Tibial artery (tissue), 4 donors: ENCODE data around the gene DKK3.

ENCODE experiments used
- DNase-seq, 2 donors: peaks; one replicate each; pipeline ENCODE4 v3.0.0-alpha.2; 2019
- H3K27ac ChIP-seq, 2 donors: fragments of 200-600 bp; sonication (generic) in 1 of 2; 1 replicate in 1 of 2; 2 replicates in 1 of 2; pipeline ENCODE4 v1.5.1; 2018 to 2019; ENCODE audit warnings: mild to moderate bottlenecking in 1 of 2
- H3K27me3 ChIP-seq, 2 donors: fragments of 200-600 bp; sonication (generic) in 1 of 2; one replicate each; pipeline versions ENCODE4 v1.5.1 to v1.6.0; 2016 to 2019
- H3K36me3 ChIP-seq, 3 donors: fragments of 200-600 bp; sonication (generic) in 2 of 3; one replicate each; pipeline ENCODE4 v1.5.1; 2016 to 2019; ENCODE audit warnings: mild to moderate bottlenecking in 2 of 3
- H3K4me1 ChIP-seq, 4 donors: fragments of 200-600 bp; sonication (generic) in 2 of 4; 1 replicate in 3 of 4; 2 replicates in 1 of 4; pipeline ENCODE4 v1.5.1; 2016 to 2019
- H3K4me3 ChIP-seq, 2 donors: fragments of 200-600 bp; sonication (generic) in 1 of 2; 1 replicate in 1 of 2; 2 replicates in 1 of 2; pipeline ENCODE4 v1.5.1; 2018 to 2019; ENCODE audit warnings: mild to moderate bottlenecking in 2 of 2
- H3K9me3 ChIP-seq, 3 donors: fragments of 200-600 bp; sonication (generic) in 1 of 3; one replicate each; pipeline ENCODE4 v1.5.1; 2016 to 2019
- intact Hi-C: fragments of 100-400 bp; cut with DNase I; formaldehyde crosslinking; loops from one replicate; pipeline ENCODE4 v1.15.0; 2023; ENCODE audit warnings: low total_unique reads
- TF ChIP-seq, protein P1 (sequence below), 2 experiments: fragments of 200-600 bp in 1 of 2; fragments of 450-650 bp in 1 of 2; IDR thresholded peaks; one replicate each; pipeline ENCODE4 v1.5.1; 2017 to 2019; ENCODE audit warnings: antibody characterized with exemption in 2 of 2, mild to moderate bottlenecking in 1 of 2, moderate library complexity in 1 of 2

DKK3 gene

GRCh38 chr11:11975201-11976092 lies 33.0 kb downstream of the DKK3 start:
- TF ChIP-seq, protein P1, sequence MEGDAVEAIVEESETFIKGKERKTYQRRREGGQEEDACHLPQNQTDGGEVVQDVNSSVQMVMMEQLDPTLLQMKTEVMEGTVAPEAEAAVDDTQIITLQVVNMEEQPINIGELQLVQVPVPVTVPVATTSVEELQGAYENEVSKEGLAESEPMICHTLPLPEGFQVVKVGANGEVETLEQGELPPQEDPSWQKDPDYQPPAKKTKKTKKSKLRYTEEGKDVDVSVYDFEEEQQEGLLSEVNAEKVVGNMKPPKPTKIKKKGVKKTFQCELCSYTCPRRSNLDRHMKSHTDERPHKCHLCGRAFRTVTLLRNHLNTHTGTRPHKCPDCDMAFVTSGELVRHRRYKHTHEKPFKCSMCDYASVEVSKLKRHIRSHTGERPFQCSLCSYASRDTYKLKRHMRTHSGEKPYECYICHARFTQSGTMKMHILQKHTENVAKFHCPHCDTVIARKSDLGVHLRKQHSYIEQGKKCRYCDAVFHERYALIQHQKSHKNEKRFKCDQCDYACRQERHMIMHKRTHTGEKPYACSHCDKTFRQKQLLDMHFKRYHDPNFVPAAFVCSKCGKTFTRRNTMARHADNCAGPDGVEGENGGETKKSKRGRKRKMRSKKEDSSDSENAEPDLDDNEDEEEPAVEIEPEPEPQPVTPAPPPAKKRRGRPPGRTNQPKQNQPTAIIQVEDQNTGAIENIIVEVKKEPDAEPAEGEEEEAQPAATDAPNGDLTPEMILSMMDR (IDR thresholded peaks at IDR 0.05) = no peak
- Histone ChIP-seq H3K4me3 (no peak overlapping the region), H3K27me3 (no peaks in the 10 kb centered on the region), H3K36me3 (no peaks in the 10 kb centered on the region), H3K9me3 (no peaks in the 10 kb centered on the region), H3K4me1 (peaks cover 18 to 93% (median 76%) of the 10 kb centered on the region in 4 donors), H3K27ac (peak overlapping the region; percentile 72 to 83)
- intact Hi-C loops = loop anchor here (5.0 kb wide), 1 partner anchor 37 kb away; no protein-coding TSS in a partner anchor
- peak in 1 of 2 donors; percentile 60 for DNase-seq

DNA sequence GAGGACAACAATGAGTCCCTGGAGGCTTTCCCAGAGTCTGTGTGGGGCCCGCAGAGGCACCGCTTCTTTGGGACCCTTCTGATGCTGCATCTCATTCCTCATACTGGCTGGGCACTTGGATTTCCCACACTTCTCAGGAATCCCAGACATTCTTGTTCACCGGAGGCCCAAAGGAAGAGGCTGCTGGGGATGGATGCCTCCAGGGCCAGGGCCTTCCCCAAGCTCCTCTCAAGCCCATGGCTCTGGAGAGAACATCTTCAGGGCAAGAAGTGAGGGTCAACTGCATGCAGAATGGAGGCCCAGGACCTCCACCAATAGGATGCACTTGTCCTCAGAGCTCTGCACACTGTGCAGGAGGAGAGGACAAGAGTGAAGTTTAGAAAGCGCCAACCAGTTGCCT lies 34.6 kb downstream of the DKK3 start:
- TF ChIP-seq, protein P1 (IDR thresholded peaks at IDR 0.05) = no peak
- Histone ChIP-seq H3K4me1 (peaks cover 11 to 88% (median 68%) of the 10 kb centered on the region in 4 donors), H3K27ac (peak overlapping the region; percentile 72 to 83), H3K36me3 (no peaks in the 10 kb centered on the region), H3K4me3 (no peak overlapping the region), H3K27me3 (no peaks in the 10 kb centered on the region), H3K9me3 (no peaks in the 10 kb centered on the region)
- no peak for DNase-seq
- intact Hi-C loops = no loop called here

GRCh38 chr11:11973361-11973800 lies 35.0 kb downstream of the DKK3 start:
- H3K27ac ChIP-seq = peak overlapping the region; percentile 72 to 83

GRCh38 chr11:11972730-11973341 lies 35.6 kb downstream of the DKK3 start:
- Histone ChIP-seq H3K27ac (peak overlapping the region; percentile 72 to 83), H3K27me3 (no peaks in the 10 kb centered on the region), H3K9me3 (no peaks in the 10 kb centered on the region), H3K4me1 (peaks cover 7 to 78% (median 60%) of the 10 kb centered on the region in 4 donors), H3K36me3 (peaks cover 0 to 7% (median 0%) of the 10 kb centered on the region in 3 donors), H3K4me3 (no peak overlapping the region)
- no peak for DNase-seq
- TF ChIP-seq, protein P1 (IDR thresholded peaks at IDR 0.05) = no peak
- intact Hi-C loops = no loop called here

More at GRCh38 chr11:11973361-11973800, 35.0 kb downstream of the DKK3 start:
- H3K9me3 ChIP-seq = no peaks in the 10 kb centered on the region
- DNase-seq = peak; percentile 87 to 93
- peaks cover 7 to 83% (median 64%) of the 10 kb centered on the region in 4 donors for H3K4me1 ChIP-seq
- TF ChIP-seq, protein P1 (IDR thresholded peaks at IDR 0.05) = no peak
- peaks cover 0 to 1% (median 0%) of the 10 kb centered on the region in 3 donors for H3K36me3 ChIP-seq
- H3K4me3 ChIP-seq = no peak overlapping the region
- H3K27me3 ChIP-seq = no peaks in the 10 kb centered on the region
- intact Hi-C loops = no loop called here

- peak overlapping the region; percentile 72 to 83 for H3K27ac ChIP-seq
- TF ChIP-seq, protein P1 (IDR thresholded peaks at IDR 0.05) = no peak
- no peak for DNase-seq
- intact Hi-C loops = no loop called here
- peaks cover 0 to 15% (median 0%) of the 10 kb centered on the region in 3 donors for H3K36me3 ChIP-seq
- H3K9me3 ChIP-seq = no peaks in the 10 kb centered on the region
- no peaks in the 10 kb centered on the region for H3K27me3 ChIP-seq
- H3K4me3 ChIP-seq = no peak overlapping the region
- H3K4me1 ChIP-seq = peaks cover 7 to 70% (median 52%) of the 10 kb centered on the region in 4 donors
These were observed 36.4 kb downstream of the DKK3 start for GRCh38 chr11:11971906-11972547.
